Heart left ventricle (tissue), 13 donors: ENCODE data around the gene OR52E1.

Experiments used
- POLR2A ChIP-seq, 2 donors: fragments of 450-650 bp; IDR thresholded peaks; one replicate each; pipeline ENCODE4 v1.6.1; 2017; ENCODE audit warnings: antibody characterized with exemption in 2 of 2, mild to moderate bottlenecking in 2 of 2, moderate library complexity in 2 of 2
- TF ChIP-seq, protein P1 (sequence below), 12 donors: fragments of 200-600 bp; sonication (generic) in 4 of 12; IDR thresholded peaks; one replicate each; pipeline versions ENCODE4 v1.5.0 to v1.8.0; 2018 to 2022; ENCODE audit warnings: antibody characterized with exemption in 12 of 12, mild to moderate bottlenecking in 5 of 12
- donor health status: ischemic (EF 13 %, LVEDD 7.1; RV severe dilation, severe dysfunction).
- donor health status: DM: no; HTN: yes; CAD: no.
- donor health status: DM: no; HTN: no; CAD: no.
- donor health status: ischemic (EF 25% LVEDD 6.9; RV normal size, moderate dysfunction).
- donor health status: ischemic (EF 25% LVEDD 5.7; RV mildly dilated, moderate dysfunction).
- donor health status: ischemic (EF 35%, LVEDD 5.7; RV mildly dilated, moderate dysfunction).
- donor health status: nonischemic (EF 11% LVEDD 7.7; RV severe dilation, severe dysfunction).
- donor health status: DM: yes; HTN: yes; CAD: no.
- donor health status: PGD.
- donor health status: ischemic (EF 29% LVEDD 5.4; RV normal size, mild dysfunction).
- donor health status: nonischemic (EF 23%, LVEDD 6.1; RV moderate dilation, normal function).

DNA sequence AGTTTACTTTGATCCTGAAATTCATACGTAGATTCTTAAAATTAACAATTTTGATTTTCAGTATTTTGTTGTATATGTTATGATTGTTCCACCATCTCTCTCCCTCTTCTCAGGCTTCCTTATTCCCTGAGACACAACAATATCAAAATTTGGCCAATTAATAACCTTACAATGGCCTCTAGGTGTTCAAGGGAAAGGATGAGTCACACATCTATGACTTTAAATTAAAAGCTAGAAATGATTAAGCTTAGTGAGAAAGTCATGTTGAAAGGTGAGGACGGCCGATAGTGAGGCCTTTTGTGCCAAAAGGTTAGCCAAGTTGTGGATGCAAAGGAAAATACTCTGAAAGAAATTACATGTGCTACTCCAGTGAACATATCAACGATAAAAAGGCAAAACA lies 28.5 kb upstream of the OR52E1 start:
- TF ChIP-seq, protein P1, sequence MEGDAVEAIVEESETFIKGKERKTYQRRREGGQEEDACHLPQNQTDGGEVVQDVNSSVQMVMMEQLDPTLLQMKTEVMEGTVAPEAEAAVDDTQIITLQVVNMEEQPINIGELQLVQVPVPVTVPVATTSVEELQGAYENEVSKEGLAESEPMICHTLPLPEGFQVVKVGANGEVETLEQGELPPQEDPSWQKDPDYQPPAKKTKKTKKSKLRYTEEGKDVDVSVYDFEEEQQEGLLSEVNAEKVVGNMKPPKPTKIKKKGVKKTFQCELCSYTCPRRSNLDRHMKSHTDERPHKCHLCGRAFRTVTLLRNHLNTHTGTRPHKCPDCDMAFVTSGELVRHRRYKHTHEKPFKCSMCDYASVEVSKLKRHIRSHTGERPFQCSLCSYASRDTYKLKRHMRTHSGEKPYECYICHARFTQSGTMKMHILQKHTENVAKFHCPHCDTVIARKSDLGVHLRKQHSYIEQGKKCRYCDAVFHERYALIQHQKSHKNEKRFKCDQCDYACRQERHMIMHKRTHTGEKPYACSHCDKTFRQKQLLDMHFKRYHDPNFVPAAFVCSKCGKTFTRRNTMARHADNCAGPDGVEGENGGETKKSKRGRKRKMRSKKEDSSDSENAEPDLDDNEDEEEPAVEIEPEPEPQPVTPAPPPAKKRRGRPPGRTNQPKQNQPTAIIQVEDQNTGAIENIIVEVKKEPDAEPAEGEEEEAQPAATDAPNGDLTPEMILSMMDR (IDR thresholded peaks at IDR 0.05), result no peak
- no peak for TF ChIP-seq POLR2A (IDR thresholded peaks at IDR 0.05)
